HepG2 (cell line): ENCODE measurements around the gene NOL11. TPM values are rescaled to one million over a fixed set of nuclear protein-coding genes. Genes with fewer than 3 reads are reported as not detected.

Experiments
- ARNT2 ChIP-seq: sonication (generic); formaldehyde crosslinking; IDR thresholded peaks from 2 replicates; pipeline ENCODE4 v1.8.0; 2022; ENCODE audit warnings: mild to moderate bottlenecking, low read depth, missing genetic modification reagents, moderate library complexity
- ATRX ChIP-seq: sonication (generic); formaldehyde crosslinking; IDR thresholded peaks from 2 replicates; pipeline ENCODE4 v1.4.0; 2020; ENCODE audit warnings: missing genetic modification reagents, borderline replicate concordance
- CCDC6 ChIP-seq: sonication (generic); formaldehyde crosslinking; IDR thresholded peaks from 2 replicates; pipeline ENCODE4 v1.8.1; 2022; ENCODE audit warnings: mild to moderate bottlenecking, missing genetic modification reagents, moderate library complexity
- CHCHD3 ChIP-seq: sonication (generic); formaldehyde crosslinking; IDR thresholded peaks from 2 replicates; pipeline ENCODE4 v1.8.0; 2022; ENCODE audit warnings: mild to moderate bottlenecking, missing genetic modification reagents, moderate library complexity
- CSRNP1 ChIP-seq: sonication (generic); formaldehyde crosslinking; IDR thresholded peaks from 2 replicates; pipeline ENCODE4 v1.8.1; 2023; ENCODE audit warnings: mild to moderate bottlenecking, missing genetic modification reagents
- DPF2 ChIP-seq: sonication (generic); formaldehyde crosslinking; IDR thresholded peaks from 2 replicates; pipeline ENCODE4 v1.4.0; 2020; ENCODE audit warnings: mild to moderate bottlenecking, low read depth, missing genetic modification reagents, borderline replicate concordance
- FOXM1 ChIP-seq: sonication (generic); formaldehyde crosslinking; IDR thresholded peaks from 2 replicates; pipeline ENCODE4 v1.5.0; 2020; ENCODE audit warnings: missing genetic modification reagents
- GFI1 ChIP-seq: sonication (generic); formaldehyde crosslinking; IDR thresholded peaks from 2 replicates; pipeline ENCODE4 v1.5.0; 2020; ENCODE audit warnings: missing genetic modification reagents, mild to moderate bottlenecking, borderline replicate concordance
- KAT2B ChIP-seq: fragments of 150-350 bp; IDR thresholded peaks from 2 replicates; pipeline ENCODE4 v1.6.1; 2014; ENCODE audit warnings: low read depth, low read length, borderline replicate concordance
- KAT7 ChIP-seq: IDR thresholded peaks from 2 replicates; pipeline ENCODE4 v1.6.1; 2018; ENCODE audit warnings: borderline replicate concordance, missing compliant biosample characterization
- RARG ChIP-seq: sonication (generic); formaldehyde crosslinking; IDR thresholded peaks from 2 replicates; pipeline ENCODE4 v1.4.0; 2020; ENCODE audit warnings: low read depth, mild to moderate bottlenecking, missing genetic modification reagents
- SAFB2 ChIP-seq: sonication (generic); formaldehyde crosslinking; IDR thresholded peaks from 2 replicates; pipeline ENCODE4 v1.5.1; 2020; ENCODE audit warnings: missing genetic modification reagents, low read depth, mild to moderate bottlenecking, borderline replicate concordance
- SNAPC2 ChIP-seq: sonication (generic); formaldehyde crosslinking; IDR thresholded peaks from 2 replicates; pipeline ENCODE4 v1.8.1; 2022; ENCODE audit warnings: mild to moderate bottlenecking, missing genetic modification reagents
- ZBTB42 ChIP-seq: sonication (generic); formaldehyde crosslinking; IDR thresholded peaks from 2 replicates; pipeline ENCODE4 v1.5.0; 2020; ENCODE audit warnings: mild to moderate bottlenecking, missing genetic modification reagents
- ZFP82 ChIP-seq: sonication (generic); formaldehyde crosslinking; IDR thresholded peaks from 2 replicates; pipeline ENCODE4 v1.5.1; 2020; ENCODE audit warnings: mild to moderate bottlenecking, missing genetic modification reagents, borderline replicate concordance
- ZNF276 ChIP-seq: sonication (generic); formaldehyde crosslinking; IDR thresholded peaks from 2 replicates; pipeline ENCODE4 v1.4.0; 2020; ENCODE audit warnings: mild to moderate bottlenecking, low read depth, missing genetic modification reagents
- ZNF333 ChIP-seq: sonication (generic); formaldehyde crosslinking; IDR thresholded peaks from 2 replicates; pipeline ENCODE4 v1.4.0; 2020; ENCODE audit warnings: mild to moderate bottlenecking, missing genetic modification reagents, borderline replicate concordance
- ZNF562 ChIP-seq: sonication (generic); formaldehyde crosslinking; IDR thresholded peaks from 2 replicates; pipeline ENCODE4 v1.8.0; 2022; ENCODE audit warnings: missing genetic modification reagents, borderline replicate concordance
- ZNF580 ChIP-seq: IDR thresholded peaks from 2 replicates; pipeline ENCODE4 v1.6.1; 2016; ENCODE audit warnings: low read depth, borderline replicate concordance
- ZNF615 ChIP-seq: sonication (generic); formaldehyde crosslinking; IDR thresholded peaks from 2 replicates; pipeline ENCODE4 v1.5.0; 2020; ENCODE audit warnings: mild to moderate bottlenecking, missing genetic modification reagents, borderline replicate concordance
- ZNF773 ChIP-seq: sonication (generic); formaldehyde crosslinking; IDR thresholded peaks from 2 replicates; pipeline ENCODE4 v1.4.0; 2020; ENCODE audit warnings: missing genetic modification reagents, borderline replicate concordance
- polyA plus RNA-seq, 8 experiments: library from polyadenylated mRNA; depleted of rRNA in 3 of 8; stranded (reverse) in 7 of 8; unstranded in 1 of 8; fragments of >200 nt; fragmentation: Illumina TruSeq in 4 of 8; extraction: Trizol in 4 of 8; gene quantifications; 2 replicates each; pipeline versions ENCODE4 v1.2.1 to v1.2.3, GENCODE V29; 2011 to 2016; ENCODE audit warnings: low read depth in 4 of 8, missing spikeins in 1 of 8, mixed read lengths in 1 of 8; ENCODE audit not compliant: insufficient read depth in 1 of 8
- total RNA-seq, 5 experiments: library from RNA; depleted of rRNA; stranded (reverse); fragments of >200 nt; fragmentation: Illumina TruSeq; extraction: Trizol; gene quantifications; 2 replicates each; pipeline ENCODE4 v1.2.3, GENCODE V29; 2016; ENCODE audit warnings: low read depth in 1 of 5
- TF ChIP-seq, protein P1 (sequence below): sonication (generic); formaldehyde crosslinking; IDR thresholded peaks from 2 replicates; pipeline ENCODE4 v1.4.0; 2020; ENCODE audit warnings: low read depth, missing genetic modification reagents

The NOL11 gene
- total and polyA plus RNA-seq, 2 of the 13 experiments (the other 11 are each of a cell fraction or from before 2014, with no cell fraction given) = 45.8 to 124 TPM

- peak; percentile 69; the same call in 1 of the 2 replicates for TF ChIP-seq KAT7 (CRISPR knock-in tag)
- TF ChIP-seq CCDC6 (CRISPR knock-in tag) = no peak; the same call in 1 of the 2 replicates
- no peak for TF ChIP-seq KAT2B
- no peak; the same call in 1 of the 2 replicates for TF ChIP-seq ZBTB42
- no peak for TF ChIP-seq ZNF562 (CRISPR knock-in tag)
- 0 out of 2 replicates have a peak, but pooled peaks have one; percentile 62 for TF ChIP-seq RARG (CRISPR knock-in tag)
- peak; percentile 97 for TF ChIP-seq SNAPC2 (CRISPR knock-in tag)
- TF ChIP-seq ZNF333 (CRISPR knock-in tag) = no peak
- no peak for TF ChIP-seq DPF2 (CRISPR knock-in tag)
- peak; percentile 74; the same call in 1 of the 2 replicates for TF ChIP-seq GFI1 (CRISPR knock-in tag)
- TF ChIP-seq CSRNP1 (CRISPR knock-in tag) = peak; percentile 99
- peak; percentile 100 for TF ChIP-seq ARNT2
- TF ChIP-seq ZNF580 (CRISPR knock-in tag) = peak; percentile 99
- no peak for TF ChIP-seq CHCHD3 (CRISPR knock-in tag)
- TF ChIP-seq ZFP82 (CRISPR knock-in tag) = no peak; the same call in 1 of the 2 replicates
- TF ChIP-seq ZNF276 = peak; percentile 86; the same call in 1 of the 2 replicates
- TF ChIP-seq ATRX = no peak
- no peak for TF ChIP-seq FOXM1 (CRISPR knock-in tag)
- no peak for TF ChIP-seq ZNF773
- TF ChIP-seq, protein P1, sequence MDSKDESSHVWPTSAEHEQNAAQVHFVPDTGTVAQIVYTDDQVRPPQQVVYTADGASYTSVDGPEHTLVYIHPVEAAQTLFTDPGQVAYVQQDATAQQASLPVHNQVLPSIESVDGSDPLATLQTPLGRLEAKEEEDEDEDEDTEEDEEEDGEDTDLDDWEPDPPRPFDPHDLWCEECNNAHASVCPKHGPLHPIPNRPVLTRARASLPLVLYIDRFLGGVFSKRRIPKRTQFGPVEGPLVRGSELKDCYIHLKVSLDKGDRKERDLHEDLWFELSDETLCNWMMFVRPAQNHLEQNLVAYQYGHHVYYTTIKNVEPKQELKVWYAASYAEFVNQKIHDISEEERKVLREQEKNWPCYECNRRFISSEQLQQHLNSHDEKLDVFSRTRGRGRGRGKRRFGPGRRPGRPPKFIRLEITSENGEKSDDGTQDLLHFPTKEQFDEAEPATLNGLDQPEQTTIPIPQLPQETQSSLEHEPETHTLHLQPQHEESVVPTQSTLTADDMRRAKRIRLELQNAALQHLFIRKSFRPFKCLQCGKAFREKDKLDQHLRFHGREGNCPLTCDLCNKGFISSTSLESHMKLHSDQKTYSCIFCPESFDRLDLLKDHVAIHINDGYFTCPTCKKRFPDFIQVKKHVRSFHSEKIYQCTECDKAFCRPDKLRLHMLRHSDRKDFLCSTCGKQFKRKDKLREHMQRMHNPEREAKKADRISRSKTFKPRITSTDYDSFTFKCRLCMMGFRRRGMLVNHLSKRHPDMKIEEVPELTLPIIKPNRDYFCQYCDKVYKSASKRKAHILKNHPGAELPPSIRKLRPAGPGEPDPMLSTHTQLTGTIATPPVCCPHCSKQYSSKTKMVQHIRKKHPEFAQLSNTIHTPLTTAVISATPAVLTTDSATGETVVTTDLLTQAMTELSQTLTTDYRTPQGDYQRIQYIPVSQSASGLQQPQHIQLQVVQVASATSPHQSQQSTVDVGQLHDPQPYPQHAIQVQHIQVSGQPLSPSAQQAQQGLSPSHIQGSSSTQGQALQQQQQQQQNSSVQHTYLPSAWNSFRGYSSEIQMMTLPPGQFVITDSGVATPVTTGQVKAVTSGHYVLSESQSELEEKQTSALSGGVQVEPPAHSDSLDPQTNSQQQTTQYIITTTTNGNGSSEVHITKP (CRISPR knock-in tag) = peak; percentile 84
- TF ChIP-seq ZNF615 (CRISPR knock-in tag) = no peak
- TF ChIP-seq SAFB2 (CRISPR knock-in tag) = peak; percentile 94; the same call in 1 of the 2 replicates
Observed at GRCh38 chr17:67717624-67718324, at the start of gene NOL11 (continued).
